ENCODE results near the gene DTNBP1.
"Not testable (repeated sequence)": the region's sequence is repeated elsewhere in the genome, so short reads cannot be mapped to it uniquely, and the experiment has no call there.

Gene DTNBP1

DNA sequence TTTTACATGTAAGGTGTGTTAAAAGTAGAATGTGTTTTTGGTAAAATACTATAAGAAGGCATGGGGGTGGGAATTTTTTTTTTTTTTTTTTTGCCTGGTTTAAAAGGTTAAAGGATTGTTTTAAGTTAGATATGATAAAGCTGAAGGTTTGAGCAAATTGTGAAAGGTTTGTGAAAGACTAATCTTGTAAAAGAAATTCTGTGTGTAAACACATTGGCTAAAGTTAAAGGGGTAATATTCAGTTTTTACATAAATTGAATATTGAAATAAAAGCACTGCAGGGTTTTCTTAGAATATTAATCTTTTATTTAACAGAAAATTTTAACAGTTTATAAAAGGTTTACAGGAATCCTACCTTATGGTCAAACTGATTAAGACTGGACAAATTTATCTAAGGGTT, 105.7 kb downstream of the DTNBP1 start:
- no peak for DNase-seq (ENCODE audit: low read depth)

- DNase-seq (ENCODE audit: low read depth): no peak
Measured at GRCh38 chr6:15556711-15557110, 106.1 kb downstream of the DTNBP1 start.

GRCh38 chr6:15555101-15556038, 107.5 kb downstream of the DTNBP1 start:
- no peak for DNase-seq (ENCODE audit: low read depth)

DNA sequence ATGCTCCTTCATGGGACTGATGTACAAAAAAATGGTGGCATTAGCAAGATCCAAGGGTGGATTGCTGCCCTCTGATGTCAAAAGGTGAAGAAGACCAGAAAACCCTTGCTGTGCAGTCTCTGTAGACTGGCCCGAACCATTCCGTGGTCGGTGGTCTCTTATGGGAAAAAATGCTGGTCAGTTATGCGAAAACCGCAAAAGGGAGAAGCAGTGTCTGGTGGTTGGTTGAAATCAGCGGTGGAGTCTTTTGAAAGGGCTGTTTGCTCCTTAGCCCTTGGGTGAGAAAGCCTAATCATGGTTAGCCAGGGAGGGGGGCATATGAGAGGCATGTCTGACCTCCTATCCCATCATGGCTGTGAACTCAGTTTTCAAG, 108.1 kb downstream of the DTNBP1 start:
- no peak for DNase-seq (ENCODE audit: low read depth)

DNA sequence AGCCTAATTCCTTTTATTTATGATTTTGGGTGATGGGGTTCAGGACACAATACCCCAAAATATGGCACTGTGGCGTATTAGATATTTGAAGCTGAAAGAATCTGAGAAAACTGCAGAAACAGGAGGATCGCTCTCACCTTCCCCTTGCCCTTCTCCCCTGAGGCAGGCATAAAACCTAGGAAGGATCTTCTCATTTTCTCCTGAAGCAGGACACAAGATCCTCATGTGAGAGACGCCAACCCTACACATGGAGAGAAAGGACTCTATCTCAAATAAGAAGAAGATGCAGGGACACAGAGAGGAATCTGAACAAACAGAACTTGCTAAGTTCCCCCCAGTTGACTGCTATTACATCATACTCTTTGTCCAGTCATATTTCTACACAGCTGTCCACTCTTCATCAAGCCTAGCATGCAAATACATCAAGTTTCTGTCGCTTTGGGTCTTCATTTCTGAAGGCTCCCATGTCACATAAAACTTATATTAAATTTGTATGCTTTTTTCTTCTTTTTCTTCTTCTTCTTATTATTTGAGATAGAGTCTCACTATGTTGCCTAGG, 109.0 kb downstream of the DTNBP1 start:
- no peak for DNase-seq (ENCODE audit: low read depth)

DNA sequence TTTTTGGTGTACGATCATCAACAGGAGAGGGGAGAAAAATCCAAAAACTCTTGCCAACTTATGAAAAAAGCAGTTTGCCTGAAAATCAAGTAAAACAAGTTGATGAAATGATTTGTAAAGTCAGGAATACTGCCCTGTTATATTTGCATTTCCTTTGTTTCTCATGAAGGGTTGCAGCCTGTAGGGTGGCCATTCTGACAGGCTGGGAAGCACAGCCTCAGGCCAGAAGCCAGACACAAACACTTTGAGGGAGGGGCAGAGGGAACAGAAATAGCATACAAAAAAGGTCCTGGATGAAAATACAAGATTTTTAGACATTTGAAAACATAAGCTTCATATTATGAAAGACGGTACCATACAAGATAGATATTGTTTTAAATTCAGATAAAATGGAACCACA, 109.8 kb downstream of the DTNBP1 start:
- no peak for DNase-seq (ENCODE audit: low read depth)

- no peak for DNase-seq (ENCODE audit: low read depth)
Measured at GRCh38 chr6:15551798-15552197, 111.0 kb downstream of the DTNBP1 start.

DNA sequence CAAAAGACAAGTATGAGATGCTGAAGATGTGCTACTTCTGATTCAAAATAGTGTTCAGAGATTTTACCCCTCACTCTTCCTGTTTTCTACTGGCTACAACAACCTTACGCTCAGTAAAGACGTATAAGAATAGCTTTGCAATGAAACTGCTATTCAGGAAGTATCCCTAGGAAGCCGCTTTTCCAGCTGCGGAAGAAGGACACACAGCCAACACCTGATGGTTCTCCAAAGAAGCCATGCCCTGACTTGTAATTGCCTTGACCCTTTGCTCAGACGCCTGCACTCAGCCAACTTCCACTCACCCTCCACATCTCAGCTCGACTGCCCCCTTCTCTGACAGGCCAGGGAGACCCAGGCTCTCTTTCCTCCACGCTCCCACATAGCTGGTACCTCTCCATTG, 111.6 kb downstream of the DTNBP1 start:
- DNase-seq (ENCODE audit: low read depth): no peak

DNA sequence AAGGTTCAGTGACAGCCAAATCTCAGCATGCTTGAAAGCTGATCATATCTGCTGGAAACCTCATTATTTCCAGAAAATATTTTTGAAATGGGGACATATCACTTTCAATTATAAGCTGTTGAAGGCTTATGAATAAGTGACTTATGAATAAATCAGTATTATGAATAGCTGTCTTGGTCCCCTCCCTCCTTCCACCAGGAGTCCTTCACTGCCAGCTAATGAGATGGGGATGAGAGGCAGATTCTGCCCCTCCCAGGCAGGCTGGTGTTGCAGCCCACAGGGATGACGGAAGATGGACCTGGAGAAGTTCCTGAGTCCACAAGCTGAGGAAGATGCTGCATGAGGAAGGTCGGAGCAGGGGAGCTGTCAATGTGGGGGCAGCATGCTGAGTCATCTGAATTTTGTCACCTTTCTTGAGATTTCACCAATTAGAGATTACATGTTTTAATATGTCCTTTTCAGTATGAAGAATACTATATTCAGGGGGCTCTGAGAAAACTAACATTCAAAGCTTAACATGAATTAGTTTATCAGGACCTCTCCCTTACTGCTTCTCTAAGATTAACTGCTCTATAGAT, 112.2 kb downstream of the DTNBP1 start:
- DNase-seq (ENCODE audit: low read depth): no peak

DNA sequence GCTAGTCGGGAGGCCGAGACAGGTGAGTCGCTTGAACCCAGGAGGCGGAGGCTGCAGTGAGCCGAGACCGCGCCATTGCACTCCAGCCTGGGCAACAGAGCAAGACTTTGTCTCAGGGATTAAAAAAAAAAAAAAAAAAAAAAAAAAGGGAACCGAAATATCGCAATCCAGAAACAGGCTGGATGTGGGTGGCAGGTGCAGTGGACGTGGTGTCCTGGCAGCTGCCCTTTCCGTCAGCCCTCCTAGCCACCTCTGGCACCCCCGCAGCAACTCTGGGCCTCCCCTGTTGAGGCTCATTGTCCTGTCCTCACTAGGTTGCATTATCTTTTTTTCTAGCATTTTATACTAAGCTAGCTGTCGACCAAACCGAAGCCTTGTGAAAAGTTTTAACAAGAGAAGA, 113.5 kb downstream of the DTNBP1 start:
- no peak for DNase-seq (ENCODE audit: low read depth)

DNA sequence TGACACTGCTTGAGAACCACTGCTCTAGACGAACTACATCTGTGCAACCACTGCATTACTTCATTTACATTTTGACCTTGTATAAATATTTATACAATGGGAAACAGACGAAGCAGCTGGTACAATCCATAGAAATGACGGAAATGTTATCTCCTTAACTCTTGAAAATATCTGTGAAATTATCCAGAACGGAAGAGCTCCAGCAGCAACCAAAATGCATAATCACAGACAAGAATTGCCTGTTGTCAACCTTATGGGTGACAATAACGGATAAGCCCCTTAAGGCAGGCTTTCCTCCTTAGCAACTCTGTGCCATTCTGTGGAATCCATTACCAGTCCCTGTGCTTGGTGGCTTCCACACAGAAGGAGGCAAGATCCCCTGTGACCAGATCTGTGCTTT, 115.4 kb downstream of the DTNBP1 start:
- no peak for DNase-seq (ENCODE audit: low read depth)

DNA sequence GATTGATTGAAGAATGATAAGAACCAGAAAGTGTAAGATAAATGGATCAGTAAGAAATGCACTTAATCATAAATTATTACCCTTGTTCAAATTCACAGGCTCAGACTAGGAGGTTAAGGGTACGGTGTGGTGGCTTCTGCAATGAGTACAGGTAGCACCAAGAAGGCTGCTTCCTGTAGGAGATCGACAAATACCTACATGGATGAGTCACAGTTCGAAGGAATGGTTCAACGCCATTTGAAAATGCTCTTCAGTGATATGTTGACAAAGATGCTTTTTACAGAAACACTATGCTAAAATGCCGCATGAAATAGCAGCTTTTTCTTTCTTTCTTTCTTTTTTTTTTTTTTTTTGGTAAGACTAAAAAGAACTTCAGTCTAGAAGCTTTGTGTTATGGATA, 116.2 kb downstream of the DTNBP1 start:
- no peak for DNase-seq (ENCODE audit: low read depth)

DNA sequence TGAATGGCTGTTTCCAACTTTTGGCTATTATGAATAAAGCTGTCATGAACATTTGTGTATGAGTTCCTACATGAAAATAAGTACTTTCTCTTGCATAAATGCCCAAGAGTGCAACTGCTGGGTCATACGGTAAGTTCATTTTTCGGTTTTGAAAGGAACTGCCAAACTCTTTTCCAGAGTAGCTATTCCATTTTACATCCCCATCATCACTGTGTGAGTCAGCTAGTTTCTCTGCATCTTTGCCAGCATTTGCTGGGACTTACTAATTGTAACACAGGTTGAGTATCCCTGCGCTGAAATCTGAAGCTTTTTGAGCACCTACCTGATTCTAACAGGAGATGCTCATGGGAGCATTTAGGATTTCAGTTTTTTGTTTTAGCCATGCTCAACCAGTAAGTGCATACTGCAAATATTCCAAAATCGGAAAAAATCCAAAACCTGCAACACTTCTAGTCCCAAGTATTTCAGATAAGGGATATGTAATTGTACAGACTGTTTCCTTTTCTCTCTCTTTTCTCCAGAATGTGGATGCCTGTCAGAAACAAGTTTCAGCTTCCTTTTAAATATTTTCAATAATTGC, 118.4 kb downstream of the DTNBP1 start:
- DNase-seq (ENCODE audit: low read depth): no peak

DNA sequence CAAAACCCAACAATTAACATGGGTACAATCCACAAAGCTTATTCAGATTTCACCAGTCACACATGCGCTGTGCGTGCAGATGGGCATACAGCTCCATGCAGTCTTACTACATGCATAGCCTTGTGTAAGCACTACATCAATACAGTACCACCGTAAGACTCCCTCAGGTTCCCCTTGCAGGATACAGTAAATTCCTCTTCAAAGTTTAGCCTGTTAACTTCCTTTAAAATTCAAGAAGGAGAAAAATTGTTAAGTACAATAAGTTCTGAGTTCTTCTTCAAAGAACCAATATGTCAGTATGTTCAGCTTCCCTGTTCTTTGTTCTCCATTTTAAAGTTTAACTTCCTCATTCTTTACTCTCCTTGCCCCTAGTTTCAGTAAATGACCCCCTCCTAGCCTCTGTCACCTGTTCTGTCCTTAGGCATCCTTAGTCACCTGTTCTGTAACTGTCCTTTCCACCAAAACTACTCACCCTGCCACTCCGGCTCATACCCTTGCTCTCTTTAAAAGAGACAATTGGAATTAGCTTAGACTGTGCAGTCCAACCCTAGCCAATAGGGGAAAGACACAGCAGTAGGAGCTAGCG, 119.4 kb downstream of the DTNBP1 start:
- not testable (repeated sequence) for DNase-seq (ENCODE audit: low read depth)

- no peak for DNase-seq (ENCODE audit: low read depth)
Measured at GRCh38 chr6:15539722-15540270, 123.0 kb downstream of the DTNBP1 start.

DNA sequence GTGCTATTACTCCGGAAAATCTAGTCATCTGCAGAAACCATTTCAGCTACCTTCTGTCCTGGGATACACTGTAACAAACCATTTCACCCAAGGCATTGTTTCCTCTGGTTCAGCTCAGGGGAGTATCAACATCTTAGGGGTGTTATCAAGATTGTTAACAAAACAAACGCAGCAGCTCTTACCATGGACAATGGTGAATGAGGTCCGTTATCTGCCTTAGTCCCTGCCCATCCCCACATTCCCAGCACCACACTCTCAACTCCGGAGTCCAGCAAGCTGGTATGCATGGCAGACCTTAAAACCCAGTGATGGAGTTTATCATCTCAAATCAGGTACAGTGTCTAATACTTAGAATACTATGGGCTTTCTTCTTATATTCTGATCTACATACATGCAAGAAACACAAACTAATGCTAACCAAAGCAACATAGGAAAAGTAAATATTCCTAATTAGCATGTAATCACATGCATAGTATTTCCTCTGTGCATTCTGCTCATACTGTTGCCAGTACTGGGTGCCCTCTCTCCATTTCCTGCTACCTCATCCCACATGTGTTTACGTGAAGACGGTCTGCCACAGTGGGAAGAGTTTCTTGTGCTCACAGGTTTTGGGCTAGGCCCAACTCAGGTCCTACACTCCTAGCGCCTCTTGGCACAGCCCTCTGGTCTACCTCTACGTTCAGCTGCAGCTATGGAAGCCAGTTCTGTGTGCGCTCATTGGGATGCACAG, 123.9 kb downstream of the DTNBP1 start:
- DNase-seq (ENCODE audit: low read depth): no peak

- DNase-seq (ENCODE audit: low read depth): no peak
Measured at GRCh38 chr6:15538106-15538505, 124.7 kb downstream of the DTNBP1 start.

- DNase-seq (ENCODE audit: low read depth): no peak
Measured at GRCh38 chr6:15536198-15536955, 126.5 kb downstream of the DTNBP1 start.

- DNase-seq (ENCODE audit: low read depth): no peak
Measured at GRCh38 chr6:15535495-15536197, 127.2 kb downstream of the DTNBP1 start.

- no peak for DNase-seq (ENCODE audit: low read depth)
Measured at GRCh38 chr6:15534974-15535373, 127.9 kb downstream of the DTNBP1 start.
